HS-27A (cell line): ENCODE results near the gene CDKL2.
"Not testable (repeated sequence)": the region's sequence is repeated elsewhere in the genome, so short reads cannot be mapped to it uniquely, and the experiment has no call there.

ENCODE experiments used
- DNase-seq: peaks from one replicate; pipeline ENCODE4 v3.0.0-alpha.2; 2012; ENCODE audit warnings: low read depth, missing footprints

The CDKL2 gene

GRCh38 chr4:75552452-75552851 lies 77.9 kb downstream of the CDKL2 start:
- no peak for DNase-seq

DNA sequence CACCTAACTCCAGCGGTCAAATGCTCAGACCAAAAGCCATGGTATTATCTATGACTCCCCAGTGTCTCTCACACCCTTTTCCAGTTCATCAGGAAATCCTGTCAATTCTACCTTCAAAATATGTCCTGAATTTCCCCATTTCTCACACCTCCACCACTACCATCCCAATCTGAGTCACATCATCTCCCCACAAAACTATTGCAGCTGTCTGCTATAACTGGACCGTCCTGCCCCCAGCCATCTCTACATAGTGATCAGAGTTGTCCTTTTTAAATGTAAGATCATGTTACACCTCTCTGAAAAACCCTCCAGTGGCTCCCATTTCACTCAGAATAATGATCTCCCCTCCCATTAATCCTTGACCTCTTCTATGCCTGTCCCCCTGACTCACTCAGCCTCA lies 81.3 kb downstream of the CDKL2 start:
- DNase-seq = no peak

DNA sequence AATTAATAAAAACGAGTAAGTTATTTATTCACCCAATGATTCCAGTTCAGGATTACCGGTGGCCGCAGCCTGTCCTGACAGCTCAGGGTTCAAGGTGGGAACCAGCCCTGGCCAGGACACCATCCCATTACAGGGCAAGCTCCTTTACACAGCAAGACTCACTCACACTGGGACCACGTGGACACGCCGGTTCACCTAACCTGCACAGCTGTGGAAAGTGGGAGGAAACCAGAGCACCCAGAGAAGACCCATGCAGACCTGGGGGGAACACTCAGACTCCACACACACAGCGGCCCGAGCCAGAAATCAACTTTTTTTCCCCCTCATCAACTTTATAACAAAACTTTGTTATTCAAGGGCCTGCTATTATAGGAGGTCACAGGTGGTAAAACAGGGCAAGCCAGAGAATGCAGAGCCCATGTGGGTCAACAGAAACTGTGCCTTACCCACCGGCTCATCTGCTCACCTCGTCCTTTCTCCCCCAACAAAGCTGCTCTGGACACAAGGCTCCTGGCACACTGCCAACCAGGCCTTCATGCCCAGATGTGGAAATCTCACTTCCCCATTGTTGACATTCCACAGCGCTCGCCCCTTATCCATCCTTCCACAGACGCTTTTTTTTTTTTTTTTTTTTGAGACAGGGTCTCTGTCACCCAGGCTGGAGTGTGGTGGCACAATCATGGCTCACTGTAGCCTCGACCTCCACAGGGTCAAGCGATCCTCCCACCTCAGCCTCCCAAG lies 82.5 kb downstream of the CDKL2 start:
- peak; percentile 35 for DNase-seq

GRCh38 chr4:75545526-75545925 lies 84.8 kb downstream of the CDKL2 start:
- no peak for DNase-seq

- no peak for DNase-seq
These were observed 85.5 kb downstream of the CDKL2 start for GRCh38 chr4:75544870-75545269.

GRCh38 chr4:75544220-75544619 lies 86.1 kb downstream of the CDKL2 start:
- DNase-seq = not testable (repeated sequence)

DNA sequence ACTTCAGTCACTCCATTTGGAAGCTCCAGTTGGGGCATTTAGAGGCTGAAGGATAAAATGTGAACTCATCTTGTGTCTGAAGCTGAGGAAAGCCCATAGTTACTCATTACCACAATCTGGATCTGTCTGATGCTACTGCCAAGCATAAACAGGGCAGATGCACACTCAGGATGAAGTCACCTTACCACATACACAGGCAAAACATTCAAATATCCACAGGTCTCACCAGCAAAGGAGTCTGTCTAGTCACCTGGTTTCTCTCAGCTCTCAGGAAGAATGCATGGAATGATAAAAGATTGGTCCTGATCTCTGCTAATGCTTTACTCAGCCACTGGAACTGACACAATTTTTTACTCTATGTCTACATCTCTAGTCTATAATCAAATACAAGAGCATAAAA lies 87.5 kb downstream of the CDKL2 start:
- DNase-seq = no peak

DNA sequence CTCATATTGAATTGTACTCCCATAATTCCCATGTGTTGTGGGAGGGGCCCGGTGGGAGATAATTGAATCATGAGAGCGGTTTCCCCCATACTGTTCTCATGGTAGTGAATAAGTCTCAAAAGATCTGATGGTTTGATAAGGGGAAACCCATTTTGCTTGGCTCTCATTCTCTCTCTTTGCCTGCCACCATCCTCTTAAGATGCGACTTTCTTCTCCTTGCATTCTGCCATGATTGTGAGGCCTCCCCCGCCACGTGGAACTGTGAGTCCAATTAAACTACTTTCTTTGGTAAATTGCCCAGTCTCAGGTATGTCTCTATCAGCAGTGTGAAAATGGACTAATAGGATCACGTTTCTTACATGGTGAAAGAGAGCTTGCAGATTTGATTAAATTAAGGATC lies 93.0 kb downstream of the CDKL2 start:
- DNase-seq = not testable (repeated sequence)

DNA sequence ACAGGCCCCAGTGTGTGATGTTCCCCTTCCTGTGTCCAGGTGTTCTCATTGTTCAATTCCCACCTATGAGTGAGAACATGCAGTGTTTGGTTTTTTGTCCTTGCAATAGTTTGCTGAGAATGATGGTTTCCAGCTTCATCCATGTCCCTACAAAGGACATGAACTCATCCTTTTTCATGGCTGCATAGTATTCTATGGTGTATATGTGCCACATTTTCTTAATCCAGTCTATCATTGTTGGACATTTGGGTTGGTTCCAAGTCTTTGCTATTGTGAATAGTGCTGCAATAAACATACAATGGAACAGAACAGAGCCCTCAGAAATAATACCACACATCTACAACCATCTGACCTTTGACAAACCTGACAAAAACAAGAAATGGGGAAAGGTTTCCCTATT lies 96.4 kb downstream of the CDKL2 start:
- not testable (repeated sequence) for DNase-seq

- not testable (repeated sequence) for DNase-seq
These were observed 96.9 kb downstream of the CDKL2 start for GRCh38 chr4:75533339-75533887.

- not testable (repeated sequence) for DNase-seq
These were observed 98.7 kb downstream of the CDKL2 start for GRCh38 chr4:75531536-75532143.

GRCh38 chr4:75530556-75531322 lies 99.6 kb downstream of the CDKL2 start:
- no peak for DNase-seq
